Bone marrow (tissue), 2 donors: ENCODE data around the gene PIK3AP1.

Source experiments
- DNase-seq, 2 donors: peaks; one replicate each; lab custom pipeline; 2025; lab: John Stamatoyannopoulos, UW

The PIK3AP1 gene

DNA sequence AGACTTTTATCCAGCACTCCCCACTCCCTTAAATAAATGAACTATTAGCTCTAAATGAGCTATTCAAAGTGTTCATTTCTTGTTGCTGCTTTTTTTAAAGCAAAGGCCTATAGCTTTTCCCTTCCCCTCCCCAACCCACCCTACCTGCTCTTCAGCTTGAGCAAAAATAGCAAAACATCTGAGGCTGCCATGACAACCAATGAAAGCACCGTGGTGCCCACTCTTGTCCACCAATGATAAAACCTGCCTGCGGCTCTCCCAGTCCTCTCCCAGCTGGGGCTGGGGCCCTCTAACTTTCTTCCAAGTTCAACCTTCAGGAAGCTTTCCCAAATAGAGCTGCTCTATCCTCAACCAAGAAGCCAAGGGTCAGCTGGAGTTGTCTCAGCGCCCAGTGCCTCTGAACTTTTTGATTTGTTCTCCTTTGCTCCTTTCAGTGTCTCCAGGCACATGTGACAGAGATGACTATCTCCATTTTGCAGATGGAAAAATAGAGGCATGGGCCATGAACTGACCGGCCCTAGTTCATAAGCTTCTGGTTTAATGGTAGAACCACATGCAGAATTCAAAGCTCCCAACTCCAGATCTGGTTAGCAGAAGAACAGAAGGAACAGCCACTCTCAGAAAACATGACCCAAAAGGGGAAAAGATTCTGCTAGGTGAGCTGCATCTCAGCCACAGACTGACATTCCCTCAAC is 47.7 kb downstream of the PIK3AP1 start:
- DNase-seq: no peak

DNA sequence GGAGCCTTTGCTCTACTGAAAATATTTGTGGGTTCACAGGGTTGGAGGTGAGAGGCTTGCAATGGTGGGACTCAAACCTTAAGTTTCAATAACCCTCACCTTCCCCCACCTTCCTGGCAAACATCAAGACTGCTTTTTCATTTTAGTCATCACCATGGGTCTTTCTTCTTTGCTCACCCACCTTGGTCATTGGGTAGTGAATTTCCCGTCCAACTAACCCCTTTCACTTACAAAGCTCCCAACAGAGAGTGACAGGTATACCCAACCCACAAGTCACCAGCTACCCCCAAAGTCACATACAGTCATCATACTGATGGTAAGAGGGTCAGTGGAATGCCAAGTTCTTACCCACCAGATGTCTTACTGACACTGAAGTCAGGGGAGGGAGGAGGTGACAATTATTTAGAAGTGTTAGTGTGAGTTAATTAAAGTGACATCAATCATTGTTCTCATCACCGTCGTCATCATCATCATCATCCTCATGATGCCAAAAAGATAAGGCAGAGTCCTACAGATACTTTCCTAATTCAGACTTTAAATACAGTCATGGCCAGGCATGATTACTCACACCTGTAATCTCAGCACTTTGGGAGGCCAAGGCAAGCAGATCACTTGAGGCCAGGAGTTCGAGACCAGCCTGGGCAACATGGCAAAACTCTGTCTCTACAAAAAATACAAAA is 49.0 kb downstream of the PIK3AP1 start:
- no peak for DNase-seq

GRCh38 chr10:96670786-96671185 is 49.5 kb downstream of the PIK3AP1 start:
- DNase-seq: no peak

GRCh38 chr10:96667401-96667800 is 52.9 kb downstream of the PIK3AP1 start:
- DNase-seq: no peak

GRCh38 chr10:96666741-96667140 is 53.6 kb downstream of the PIK3AP1 start:
- no peak for DNase-seq

GRCh38 chr10:96665306-96665705 is 55.0 kb downstream of the PIK3AP1 start:
- DNase-seq: no peak

DNA sequence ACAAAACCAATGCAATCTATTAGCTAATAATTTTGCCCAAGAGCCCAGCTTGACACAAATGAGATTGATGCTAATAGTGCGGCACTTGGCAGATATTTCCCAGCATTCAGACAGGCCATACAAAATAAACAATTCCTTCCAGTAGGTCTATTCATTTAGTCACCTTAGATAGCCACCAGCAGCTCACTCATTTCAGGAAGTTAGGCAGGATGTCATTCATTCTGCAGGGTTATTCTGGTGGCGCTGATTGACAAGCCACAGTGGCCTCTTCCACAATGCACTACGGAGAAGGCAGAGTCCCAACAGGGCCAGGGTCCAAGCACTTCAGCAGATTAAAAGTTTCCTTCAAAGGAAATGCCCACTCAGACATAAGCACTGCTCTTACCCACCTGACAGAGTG is 55.8 kb downstream of the PIK3AP1 start:
- DNase-seq: peak in 1 of 2 donors; percentile 35

GRCh38 chr10:96663797-96664196 is 56.5 kb downstream of the PIK3AP1 start:
- DNase-seq: no peak

DNA sequence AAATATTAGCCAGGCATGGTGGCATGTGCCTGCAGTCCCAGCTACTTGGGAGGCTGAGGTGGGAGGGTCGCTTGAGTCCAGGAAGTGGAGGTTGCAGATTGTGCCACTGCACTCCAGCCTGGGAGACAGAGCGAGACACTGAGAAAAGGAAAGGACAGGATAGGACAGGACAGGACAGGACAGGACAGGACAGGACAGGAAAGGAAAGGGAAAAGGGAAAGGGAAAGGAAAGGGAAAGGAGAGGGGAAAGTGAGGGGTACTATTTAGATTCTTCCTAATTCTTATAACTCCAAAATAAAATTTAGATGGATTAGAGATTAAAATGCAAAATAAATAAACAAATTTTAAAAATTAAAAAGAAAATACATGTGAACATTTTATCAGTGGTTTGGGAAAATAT is 58.7 kb downstream of the PIK3AP1 start:
- DNase-seq: no peak

GRCh38 chr10:96660297-96660696 is 60.0 kb downstream of the PIK3AP1 start:
- no peak for DNase-seq

DNA sequence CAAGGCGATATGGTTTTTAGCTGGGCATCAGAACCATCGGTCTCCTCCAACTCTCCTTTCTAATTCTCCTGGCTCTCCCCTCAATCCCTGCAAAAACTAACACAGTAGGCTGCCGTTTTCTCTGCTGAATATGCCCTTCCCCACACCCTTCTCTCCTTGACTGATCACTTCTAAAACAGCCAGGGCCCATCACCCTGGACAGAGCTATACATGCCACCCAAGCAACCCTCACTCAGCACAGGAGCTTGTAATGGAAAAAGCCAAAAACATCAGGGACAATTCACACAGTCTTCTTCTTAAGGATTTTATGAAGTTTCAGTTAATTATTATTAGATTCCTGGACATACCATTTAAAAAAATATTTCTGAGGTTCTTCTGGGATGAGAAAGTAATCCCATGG is 61.5 kb downstream of the PIK3AP1 start:
- no peak for DNase-seq

GRCh38 chr10:96657385-96657784 is 62.9 kb downstream of the PIK3AP1 start:
- no peak for DNase-seq

DNA sequence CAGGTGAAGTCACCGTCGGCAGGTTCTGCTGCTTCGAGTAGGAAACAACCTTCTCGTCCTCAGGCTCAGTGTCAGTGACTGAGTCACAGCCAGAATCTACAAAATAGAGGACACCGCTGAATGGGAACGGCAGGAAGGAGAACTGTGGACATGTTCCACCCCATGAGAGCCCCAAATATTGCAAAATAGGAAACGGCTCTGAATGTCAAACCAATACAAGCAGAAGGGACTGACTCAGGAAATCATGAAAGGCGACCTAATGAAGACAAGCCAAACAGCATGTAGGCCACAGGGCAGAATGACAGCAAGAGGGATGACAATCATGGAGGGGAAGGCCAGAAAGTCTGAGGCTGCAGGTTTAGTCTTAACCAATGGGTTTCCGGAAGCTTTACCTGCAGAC is 63.5 kb downstream of the PIK3AP1 start:
- peak in 1 of 2 donors; percentile 56 for DNase-seq

GRCh38 chr10:96656198-96656577 is 64.1 kb downstream of the PIK3AP1 start:
- no peak for DNase-seq

DNA sequence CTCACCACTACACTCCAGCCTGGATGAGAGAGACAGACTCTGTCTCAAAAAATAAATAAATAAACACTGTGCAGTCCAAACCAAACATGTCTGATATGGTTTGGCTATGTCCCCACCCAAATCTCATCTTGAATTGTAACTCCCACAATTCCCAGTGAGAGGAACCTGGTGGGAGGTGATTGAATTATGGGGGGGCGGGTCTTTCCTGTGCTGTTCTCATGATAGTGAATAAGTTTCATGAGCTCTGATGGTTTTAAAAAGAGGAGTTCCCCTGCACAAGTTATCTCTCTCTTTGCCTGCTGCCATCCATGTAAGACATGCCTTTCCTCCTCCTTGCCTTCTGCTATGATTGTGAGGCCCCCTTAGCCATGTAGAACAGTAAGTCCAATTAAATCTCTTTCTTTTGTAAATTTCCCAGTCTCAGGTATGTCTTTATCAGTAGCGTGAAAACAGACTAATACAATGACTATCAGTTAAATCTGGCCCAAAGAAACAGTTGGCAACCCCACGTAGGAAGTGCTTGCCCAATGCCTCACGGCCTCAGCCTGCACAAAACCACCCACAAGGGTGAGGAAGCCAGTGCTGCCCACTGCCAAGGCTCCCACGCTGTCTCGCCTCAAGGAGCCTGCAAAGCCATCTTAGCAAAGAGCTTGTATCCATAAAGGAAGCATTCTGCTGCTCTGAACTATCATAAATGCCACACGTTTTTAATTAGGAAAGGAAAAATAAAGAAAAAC is 64.7 kb downstream of the PIK3AP1 start:
- no peak for DNase-seq

DNA sequence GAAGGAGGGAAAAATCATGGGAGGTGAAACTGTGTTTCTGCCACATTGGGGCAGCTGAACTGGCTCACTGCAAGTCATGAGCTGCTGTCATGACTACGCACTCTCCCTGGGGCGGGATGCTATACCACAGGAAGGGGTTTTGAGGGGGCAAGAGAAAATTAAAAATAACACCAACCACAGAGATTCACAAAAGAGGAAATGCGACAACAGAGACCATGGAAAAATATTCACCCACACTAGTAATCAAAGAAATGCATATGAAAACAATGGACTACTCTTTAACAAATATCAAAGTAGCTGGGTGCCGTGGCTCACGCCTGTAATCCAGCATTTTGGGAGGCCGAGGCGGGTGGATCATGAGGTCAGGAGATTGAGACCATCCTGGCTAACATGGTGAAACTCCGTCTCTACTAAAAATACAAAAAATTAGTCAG is 68.3 kb downstream of the PIK3AP1 start:
- DNase-seq: peak in 1 of 2 donors; percentile 91

DNA sequence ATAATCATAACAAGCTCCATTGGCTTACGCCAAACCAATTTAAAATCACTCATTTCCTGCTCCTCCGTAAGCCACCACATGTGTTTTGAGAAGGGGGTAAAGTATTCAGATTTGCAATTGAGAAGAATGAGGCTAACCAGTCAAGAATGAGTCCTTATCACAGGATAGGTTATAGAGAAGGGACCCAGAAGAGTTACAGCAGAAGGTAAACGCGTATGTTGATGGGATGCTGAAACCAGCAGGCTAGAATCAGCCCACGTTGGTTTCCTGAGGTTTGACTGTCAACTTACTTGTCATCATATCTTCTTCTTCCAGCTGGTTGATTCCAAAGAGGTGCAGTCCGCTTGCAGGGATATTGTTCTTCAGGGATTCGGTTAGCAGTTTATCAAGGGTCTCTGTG is 69.4 kb downstream of the PIK3AP1 start:
- DNase-seq: no peak

- DNase-seq: no peak
These were observed 72.0 kb downstream of the PIK3AP1 start for GRCh38 chr10:96648297-96648696.

- DNase-seq: no peak
These were observed 72.8 kb downstream of the PIK3AP1 start for GRCh38 chr10:96647466-96647865.

- DNase-seq: no peak
These were observed 73.6 kb downstream of the PIK3AP1 start for GRCh38 chr10:96646751-96647166.

GRCh38 chr10:96646301-96646700 is 74.0 kb downstream of the PIK3AP1 start:
- DNase-seq: no peak

DNA sequence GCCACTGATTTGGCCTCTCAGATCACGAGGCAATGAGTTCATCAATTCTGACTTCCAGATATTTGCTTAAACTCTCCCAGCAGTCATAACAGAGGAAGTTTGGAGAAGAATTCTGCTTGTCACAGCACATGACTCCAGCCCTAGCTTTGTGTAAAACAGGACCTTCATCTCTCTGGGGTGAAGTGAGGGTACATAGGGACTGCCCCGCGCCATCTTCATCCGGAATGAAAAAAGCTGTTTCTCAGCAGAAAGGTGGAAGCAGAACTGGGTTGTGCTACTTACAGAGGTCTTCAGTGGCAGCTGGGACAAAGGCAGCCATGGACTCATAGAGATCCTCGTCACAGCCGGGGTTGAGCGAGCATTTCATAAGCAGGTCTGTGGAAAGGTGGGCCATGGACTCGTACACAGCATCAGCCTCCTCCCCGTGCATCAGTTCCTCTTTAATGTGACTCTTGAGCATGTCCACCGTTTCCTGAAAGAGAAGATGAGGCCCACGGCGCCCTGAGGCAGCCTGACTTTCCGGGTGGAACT is 75.1 kb downstream of the PIK3AP1 start:
- DNase-seq: no peak

DNA sequence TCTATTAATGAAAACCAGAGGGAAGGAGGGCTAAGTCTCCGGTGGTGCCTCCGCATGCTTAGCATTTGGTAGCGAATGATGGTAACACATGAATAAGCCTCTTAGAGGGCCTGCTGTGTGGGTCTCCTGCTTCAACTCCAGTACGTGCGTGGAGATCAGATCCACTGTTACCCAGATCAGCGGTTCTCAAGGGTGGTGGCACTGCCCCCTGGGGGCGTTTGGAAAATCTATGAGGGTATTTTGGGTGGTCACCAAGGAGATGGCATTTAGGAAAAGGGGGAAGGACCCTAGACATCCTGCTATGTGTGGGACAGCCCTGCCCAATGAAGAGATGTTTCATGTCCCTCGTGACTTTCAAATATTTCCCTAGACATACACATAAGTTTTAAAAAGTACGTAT is 76.4 kb downstream of the PIK3AP1 start:
- DNase-seq: no peak
